ENCODE measurements around the gene SPHKAP.
"Not testable (repeated sequence)": the region's sequence is repeated elsewhere in the genome, so short reads cannot be mapped to it uniquely, and the experiment has no call there.

Gene SPHKAP

GRCh38 chr2:228181098-228182019 lies at the start of gene SPHKAP:
Gene SPHKAP (minus strand): TSS chr2:228181687. CDS start chr2:228181598, 89 bp downstream.
- no peak for DNase-seq (ENCODE audit: low read depth)

- no peak for DNase-seq (ENCODE audit: low read depth)
These were observed 46.0 kb upstream of the SPHKAP start for GRCh38 chr2:228227466-228227865.

- no peak for DNase-seq (ENCODE audit: low read depth)
These were observed 42.9 kb upstream of the SPHKAP start for GRCh38 chr2:228224410-228224809.

GRCh38 chr2:228218593-228218992 lies 37.1 kb upstream of the SPHKAP start:
- not testable (repeated sequence) for DNase-seq (ENCODE audit: low read depth)

GRCh38 chr2:228197504-228197903 lies 16.0 kb upstream of the SPHKAP start:
- DNase-seq (ENCODE audit: low read depth) = no peak

- no peak for DNase-seq (ENCODE audit: low read depth)
These were observed 1.0 kb downstream of the SPHKAP start for GRCh38 chr2:228180181-228181097.

- no peak for DNase-seq (ENCODE audit: low read depth)
These were observed 14.2 kb downstream of the SPHKAP start for GRCh38 chr2:228167290-228167689.

GRCh38 chr2:228164718-228165117 lies 16.8 kb downstream of the SPHKAP start:
- DNase-seq (ENCODE audit: low read depth) = no peak

- no peak for DNase-seq (ENCODE audit: low read depth)
These were observed 23.6 kb downstream of the SPHKAP start for GRCh38 chr2:228157841-228158240.

- no peak for DNase-seq (ENCODE audit: low read depth)
These were observed 36.5 kb downstream of the SPHKAP start for GRCh38 chr2:228144961-228145360.

- no peak for DNase-seq (ENCODE audit: low read depth)
These were observed 40.5 kb downstream of the SPHKAP start for GRCh38 chr2:228140934-228141528.

- DNase-seq (ENCODE audit: low read depth) = no peak
These were observed 45.5 kb downstream of the SPHKAP start for GRCh38 chr2:228136027-228136426.

GRCh38 chr2:228135300-228135699 lies 46.2 kb downstream of the SPHKAP start:
- DNase-seq (ENCODE audit: low read depth) = no peak

- no peak for DNase-seq (ENCODE audit: low read depth)
These were observed 49.7 kb downstream of the SPHKAP start for GRCh38 chr2:228131833-228132232.

- no peak for DNase-seq (ENCODE audit: low read depth)
These were observed 55.1 kb downstream of the SPHKAP start for GRCh38 chr2:228126401-228126800.

GRCh38 chr2:228118940-228119339 lies 62.5 kb downstream of the SPHKAP start:
- DNase-seq (ENCODE audit: low read depth) = no peak

GRCh38 chr2:228107846-228108245 lies 73.6 kb downstream of the SPHKAP start:
- DNase-seq (ENCODE audit: low read depth) = no peak

GRCh38 chr2:228105526-228106250 lies 75.8 kb downstream of the SPHKAP start:
- no peak for DNase-seq (ENCODE audit: low read depth)

GRCh38 chr2:228104215-228104614 lies 77.3 kb downstream of the SPHKAP start:
- DNase-seq (ENCODE audit: low read depth) = no peak

- DNase-seq (ENCODE audit: low read depth) = no peak
These were observed 78.1 kb downstream of the SPHKAP start for GRCh38 chr2:228103379-228103778.

- no peak for DNase-seq (ENCODE audit: low read depth)
These were observed 78.5 kb downstream of the SPHKAP start for GRCh38 chr2:228102949-228103348.
